Neural progenitor cell (in vitro differentiated cells): ENCODE data around the gene CCDC89.

Source experiments
- EZH2 ChIP-seq: fragments of 200-600 bp; sonication (generic); IDR thresholded peaks from 2 replicates; pipeline ENCODE4 v1.6.1; 2017; ENCODE audit warnings: antibody characterized with exemption, mild to moderate bottlenecking, moderate library complexity
- TF ChIP-seq, protein P1 (sequence below): fragments of 200-600 bp; sonication (generic); IDR thresholded peaks from 2 replicates; pipeline ENCODE4 v1.5.1; 2017; ENCODE audit warnings: antibody characterized with exemption, mild to moderate bottlenecking

DNA sequence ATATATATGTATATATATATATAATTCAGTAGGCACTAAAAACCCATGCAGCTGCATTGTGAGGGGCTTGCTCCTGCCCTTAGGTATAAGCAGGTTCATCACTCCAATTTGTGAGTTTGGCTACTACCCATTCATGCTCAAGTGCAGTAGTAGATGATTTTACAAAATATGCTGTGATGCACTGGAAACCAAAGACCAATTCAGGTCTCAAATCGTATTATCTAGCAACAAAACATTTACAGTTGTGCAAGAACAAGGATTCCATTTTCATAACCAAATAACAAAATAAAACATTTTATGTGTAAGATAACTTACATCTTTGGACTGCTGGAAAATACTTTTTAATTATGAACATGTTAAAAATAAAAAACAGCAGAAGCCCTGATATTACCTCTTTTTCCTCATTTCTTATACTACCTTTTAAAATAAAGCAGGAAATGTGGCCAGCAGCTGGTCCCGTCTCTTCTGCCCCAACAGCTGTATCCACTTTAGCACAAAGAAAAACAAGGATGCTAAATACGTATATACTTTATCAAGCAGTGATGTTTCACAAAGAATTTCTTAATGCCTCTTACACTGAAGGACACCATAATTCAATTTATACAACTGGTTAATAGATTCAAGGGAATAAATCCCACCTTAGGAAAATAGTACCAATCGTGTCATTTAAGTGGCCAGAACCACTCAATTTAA is 23.9 kb downstream of the CCDC89 start:
- TF ChIP-seq, protein P1, sequence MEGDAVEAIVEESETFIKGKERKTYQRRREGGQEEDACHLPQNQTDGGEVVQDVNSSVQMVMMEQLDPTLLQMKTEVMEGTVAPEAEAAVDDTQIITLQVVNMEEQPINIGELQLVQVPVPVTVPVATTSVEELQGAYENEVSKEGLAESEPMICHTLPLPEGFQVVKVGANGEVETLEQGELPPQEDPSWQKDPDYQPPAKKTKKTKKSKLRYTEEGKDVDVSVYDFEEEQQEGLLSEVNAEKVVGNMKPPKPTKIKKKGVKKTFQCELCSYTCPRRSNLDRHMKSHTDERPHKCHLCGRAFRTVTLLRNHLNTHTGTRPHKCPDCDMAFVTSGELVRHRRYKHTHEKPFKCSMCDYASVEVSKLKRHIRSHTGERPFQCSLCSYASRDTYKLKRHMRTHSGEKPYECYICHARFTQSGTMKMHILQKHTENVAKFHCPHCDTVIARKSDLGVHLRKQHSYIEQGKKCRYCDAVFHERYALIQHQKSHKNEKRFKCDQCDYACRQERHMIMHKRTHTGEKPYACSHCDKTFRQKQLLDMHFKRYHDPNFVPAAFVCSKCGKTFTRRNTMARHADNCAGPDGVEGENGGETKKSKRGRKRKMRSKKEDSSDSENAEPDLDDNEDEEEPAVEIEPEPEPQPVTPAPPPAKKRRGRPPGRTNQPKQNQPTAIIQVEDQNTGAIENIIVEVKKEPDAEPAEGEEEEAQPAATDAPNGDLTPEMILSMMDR: no peak
- no peak for TF ChIP-seq EZH2
